ENCODE results near the gene ADAM15.

The ADAM15 gene

GRCh38 chr1:155053531-155054105, 2.5 kb downstream of the ADAM15 start:
- peaks cover 6% of the 10 kb centered on the region for H3K36me3 ChIP-seq (replicated peaks; ENCODE audit: low read depth, low read length)
- no peaks in the 10 kb centered on the region for H4K20me1 ChIP-seq (ENCODE audit: insufficient read depth, low read length)
- no peak overlapping the region for H2AFZ ChIP-seq (ENCODE audit: low read depth, low read length)
- H3K27me3 ChIP-seq (ENCODE audit: low read depth, low read length): no peaks in the 10 kb centered on the region
- H3K79me2 ChIP-seq (ENCODE audit: low read length): no peaks in the 10 kb centered on the region
- TF ChIP-seq EZH2phosphoT487 (IDR thresholded peaks at IDR 0.05; ENCODE audit: low read depth) (no peak), CTCF (IDR thresholded peaks at IDR 0.05; ENCODE audit: low read depth, low read length) (no peak)
- no peak overlapping the region for H3K4me3 ChIP-seq (ENCODE audit: low read length)
- no peak overlapping the region for H3K27ac ChIP-seq (ENCODE audit: low read length)
- H3K4me2 ChIP-seq (ENCODE audit: low read length): no peak overlapping the region
- H3K9me3 ChIP-seq (ENCODE audit: insufficient read depth, low read length): no peaks in the 10 kb centered on the region
- no peak overlapping the region for H3K9ac ChIP-seq (ENCODE audit: low read length)
- H3K4me1 ChIP-seq (ENCODE audit: low read length): peaks cover 17% of the 10 kb centered on the region

GRCh38 chr1:155057104-155057503, 6.0 kb downstream of the ADAM15 start:
- H3K79me2 ChIP-seq (ENCODE audit: low read length): no peaks in the 10 kb centered on the region
- H3K36me3 ChIP-seq (replicated peaks; ENCODE audit: low read depth, low read length): peaks cover 6% of the 10 kb centered on the region
- H3K9ac ChIP-seq (ENCODE audit: low read length): no peak overlapping the region
- H3K4me3 ChIP-seq (ENCODE audit: low read length): no peak overlapping the region
- no peak for TF ChIP-seq EZH2phosphoT487 (IDR thresholded peaks at IDR 0.05; ENCODE audit: low read depth)
- no peak for TF ChIP-seq CTCF (IDR thresholded peaks at IDR 0.05; ENCODE audit: low read depth, low read length)
- H4K20me1 ChIP-seq (ENCODE audit: insufficient read depth, low read length): no peaks in the 10 kb centered on the region
- no peaks in the 10 kb centered on the region for H3K9me3 ChIP-seq (ENCODE audit: insufficient read depth, low read length)
- peaks cover 12% of the 10 kb centered on the region for H3K4me1 ChIP-seq (ENCODE audit: low read length)
- H3K4me2 ChIP-seq (ENCODE audit: low read length): no peak overlapping the region
- H2AFZ ChIP-seq (ENCODE audit: low read depth, low read length): no peak overlapping the region
- no peaks in the 10 kb centered on the region for H3K27me3 ChIP-seq (ENCODE audit: low read depth, low read length)
- no peak overlapping the region for H3K27ac ChIP-seq (ENCODE audit: low read length)

- no peaks in the 10 kb centered on the region for H3K9me3 ChIP-seq (ENCODE audit: insufficient read depth, low read length)
- no peaks in the 10 kb centered on the region for H4K20me1 ChIP-seq (ENCODE audit: insufficient read depth, low read length)
- H3K27ac ChIP-seq (ENCODE audit: low read length): no peak overlapping the region
- H3K36me3 ChIP-seq (replicated peaks; ENCODE audit: low read depth, low read length): peaks cover 6% of the 10 kb centered on the region
- H3K27me3 ChIP-seq (ENCODE audit: low read depth, low read length): no peaks in the 10 kb centered on the region
- no peak overlapping the region for H3K4me2 ChIP-seq (ENCODE audit: low read length)
- H3K9ac ChIP-seq (ENCODE audit: low read length): no peak overlapping the region
- no peak overlapping the region for H3K4me3 ChIP-seq (ENCODE audit: low read length)
- no peaks in the 10 kb centered on the region for H3K79me2 ChIP-seq (ENCODE audit: low read length)
- no peak overlapping the region for H2AFZ ChIP-seq (ENCODE audit: low read depth, low read length)
- TF ChIP-seq EZH2phosphoT487 (IDR thresholded peaks at IDR 0.05; ENCODE audit: low read depth) (no peak), CTCF (IDR thresholded peaks at IDR 0.05; ENCODE audit: low read depth, low read length) (no peak)
- H3K4me1 ChIP-seq (ENCODE audit: low read length): peaks cover 12% of the 10 kb centered on the region
Measured at GRCh38 chr1:155057788-155058211, 6.7 kb downstream of the ADAM15 start.

- Histone ChIP-seq H3K36me3 (replicated peaks; ENCODE audit: low read depth, low read length) (peaks cover 3% of the 10 kb centered on the region), H3K9ac (ENCODE audit: low read length) (no peak overlapping the region)
Measured at GRCh38 chr1:155060736-155061135, 9.6 kb downstream of the ADAM15 start.

More at GRCh38 chr1:155060736-155061135, 9.6 kb downstream of the ADAM15 start:
- H3K4me3 ChIP-seq (ENCODE audit: low read length): no peak overlapping the region
- no peaks in the 10 kb centered on the region for H3K27me3 ChIP-seq (ENCODE audit: low read depth, low read length)
- H3K4me2 ChIP-seq (ENCODE audit: low read length): no peak overlapping the region
- peaks cover 10% of the 10 kb centered on the region; the same call in 1 of the 2 replicates for H4K20me1 ChIP-seq (ENCODE audit: insufficient read depth, low read length)
- H3K9me3 ChIP-seq (ENCODE audit: insufficient read depth, low read length): no peaks in the 10 kb centered on the region
- no peak overlapping the region for H2AFZ ChIP-seq (ENCODE audit: low read depth, low read length)
- H3K4me1 ChIP-seq (ENCODE audit: low read length): peaks cover 26% of the 10 kb centered on the region
- no peak for TF ChIP-seq EZH2phosphoT487 (IDR thresholded peaks at IDR 0.05; ENCODE audit: low read depth)
- TF ChIP-seq CTCF (IDR thresholded peaks at IDR 0.05; ENCODE audit: low read depth, low read length): no peak
- peaks cover 13% of the 10 kb centered on the region for H3K79me2 ChIP-seq (ENCODE audit: low read length)
- H3K27ac ChIP-seq (ENCODE audit: low read length): no peak overlapping the region
